Measurements from ENCODE around the gene USP48. TPM values are rescaled to one million over a fixed set of nuclear protein-coding genes. Genes with fewer than 3 reads are reported as not detected.
A peak's percentile ranks its signal among the peaks of the same experiment; 100 is the strongest.
"Not testable (repeated sequence)": the region's sequence is repeated elsewhere in the genome, so short reads cannot be mapped to it uniquely, and the experiment has no call there.

Gene USP48
- total and polyA plus RNA-seq, 12 donors = 35.9 to 156 (median 86.4) TPM

DNA sequence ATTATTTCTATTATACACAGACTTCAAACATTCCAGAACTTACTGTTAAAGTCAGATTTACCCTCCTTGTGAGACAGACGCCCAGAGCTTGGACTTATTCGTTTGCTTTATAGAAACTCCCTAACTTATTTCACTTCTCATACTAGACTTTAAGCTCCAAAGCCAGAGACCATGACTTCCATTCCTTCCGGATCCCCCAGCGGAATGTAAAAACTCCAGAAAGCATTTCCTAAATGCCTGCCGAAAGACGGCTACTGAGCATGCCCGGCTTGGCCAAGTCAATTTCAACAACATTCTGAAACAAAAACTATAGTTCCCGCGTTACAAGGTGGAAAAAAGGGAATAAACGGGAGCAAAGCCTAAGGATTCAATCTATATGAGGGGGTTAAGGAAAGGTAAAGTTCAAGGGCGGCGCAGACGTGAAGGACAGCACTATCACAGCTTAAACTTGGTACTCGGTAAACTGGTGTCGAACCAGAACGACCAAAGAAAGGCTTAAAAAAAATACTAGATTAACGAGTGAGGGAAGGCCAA, 1.1 kb downstream of the USP48 start:
- Histone ChIP-seq H3K27me3 (no peaks in the 10 kb centered on the region), H3K36me3 (replicated peaks in 1 of 2) (no peaks in the 10 kb centered on the region), H3K9me3 (replicated peaks in 1 of 3) (no peaks in the 10 kb centered on the region), H3K4me1 (replicated peaks in 1 of 2) (peaks cover 18 to 29% of the 10 kb centered on the region in 2 donors), H3K4me3 (peak overlapping the region; percentile 81 to 93 (median 90)), H3K27ac (peak overlapping the region; percentile 99 to 100 (median 99))
- peak in 1 of 7 donors; percentile 38 for DNase-seq
- WGBS, 4 donors = 0% methylated on average over 17 of the region's 17 CpGs
- intact Hi-C loops (cut with DNase I) = no loop called here
- TF ChIP-seq, protein P1, sequence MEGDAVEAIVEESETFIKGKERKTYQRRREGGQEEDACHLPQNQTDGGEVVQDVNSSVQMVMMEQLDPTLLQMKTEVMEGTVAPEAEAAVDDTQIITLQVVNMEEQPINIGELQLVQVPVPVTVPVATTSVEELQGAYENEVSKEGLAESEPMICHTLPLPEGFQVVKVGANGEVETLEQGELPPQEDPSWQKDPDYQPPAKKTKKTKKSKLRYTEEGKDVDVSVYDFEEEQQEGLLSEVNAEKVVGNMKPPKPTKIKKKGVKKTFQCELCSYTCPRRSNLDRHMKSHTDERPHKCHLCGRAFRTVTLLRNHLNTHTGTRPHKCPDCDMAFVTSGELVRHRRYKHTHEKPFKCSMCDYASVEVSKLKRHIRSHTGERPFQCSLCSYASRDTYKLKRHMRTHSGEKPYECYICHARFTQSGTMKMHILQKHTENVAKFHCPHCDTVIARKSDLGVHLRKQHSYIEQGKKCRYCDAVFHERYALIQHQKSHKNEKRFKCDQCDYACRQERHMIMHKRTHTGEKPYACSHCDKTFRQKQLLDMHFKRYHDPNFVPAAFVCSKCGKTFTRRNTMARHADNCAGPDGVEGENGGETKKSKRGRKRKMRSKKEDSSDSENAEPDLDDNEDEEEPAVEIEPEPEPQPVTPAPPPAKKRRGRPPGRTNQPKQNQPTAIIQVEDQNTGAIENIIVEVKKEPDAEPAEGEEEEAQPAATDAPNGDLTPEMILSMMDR (IDR thresholded peaks at IDR 0.05) = no peak
- peak in 1 of 2 donors; percentile 44 for TF ChIP-seq POLR2A (IDR thresholded peaks at IDR 0.05)

- peaks cover 18 to 35% of the 10 kb centered on the region in 2 donors for H3K4me1 ChIP-seq (replicated peaks in 1 of 2)
- intact Hi-C loops (cut with DNase I) = no loop called here
Observed at GRCh38 chr1:21779613-21780521, 3.1 kb downstream of the USP48 start.

GRCh38 chr1:21778405-21778727, 4.6 kb downstream of the USP48 start:
- DNase-seq = no peak
- WGBS, 4 donors = 76 to 86% (median 81%) methylated on average over 2 of the region's 2 CpGs
- intact Hi-C loops (cut with DNase I) = no loop called here

More at GRCh38 chr1:21779613-21780521, 3.1 kb downstream of the USP48 start:
- Histone ChIP-seq H3K27me3 (no peaks in the 10 kb centered on the region), H3K9me3 (replicated peaks in 1 of 3) (no peaks in the 10 kb centered on the region), H3K36me3 (replicated peaks in 1 of 2) (no peaks in the 10 kb centered on the region), H3K27ac (peak overlapping the region; percentile 6 to 100 (median 21)), H3K4me3 (no peak overlapping the region)
- TF ChIP-seq, protein P1 (IDR thresholded peaks at IDR 0.05) = no peak
- TF ChIP-seq POLR2A (IDR thresholded peaks at IDR 0.05) = no peak
- WGBS, 4 donors = 72 to 76% (median 73%) methylated on average over 12 of the region's 12 CpGs
- peak in 2 of 7 donors; percentile 45 to 50 for DNase-seq

DNA sequence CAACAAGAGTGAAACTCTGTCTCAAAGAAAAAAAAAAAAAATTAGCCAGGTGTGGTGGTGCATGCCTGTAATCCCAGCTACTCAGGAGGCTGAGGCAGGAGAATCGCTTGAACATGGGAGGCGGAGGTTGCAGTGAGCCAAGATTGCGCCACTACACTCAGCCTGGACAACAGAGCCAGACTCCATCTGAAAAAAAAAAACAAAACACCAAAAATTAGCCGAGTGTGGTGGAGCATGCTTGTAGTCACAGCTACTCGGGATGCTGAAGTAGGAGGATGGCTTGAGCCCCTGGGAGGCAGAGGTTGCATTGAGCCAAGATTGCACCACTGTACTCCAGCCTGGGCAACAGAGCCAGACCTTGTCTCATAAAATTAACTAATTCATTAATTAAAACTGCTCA, 6.0 kb downstream of the USP48 start:
- 65 to 84% (median 74%) methylated on average over 5 of the region's 5 CpGs for WGBS, 4 donors
- H3K36me3 ChIP-seq (replicated peaks in 1 of 2); intact Hi-C loops (cut with DNase I); H3K9me3 ChIP-seq (replicated peaks in 1 of 3); DNase-seq; H3K27me3 ChIP-seq; H3K4me3 ChIP-seq; H3K27ac ChIP-seq: not testable (repeated sequence)
- peaks cover 9 to 45% of the 10 kb centered on the region in 2 donors for H3K4me1 ChIP-seq (replicated peaks in 1 of 2)

More at GRCh38 chr1:21778405-21778727, 4.6 kb downstream of the USP48 start:
- no peaks in the 10 kb centered on the region for H3K27me3 ChIP-seq
- no peaks in the 10 kb centered on the region for H3K9me3 ChIP-seq (replicated peaks in 1 of 3)
- H3K36me3 ChIP-seq (replicated peaks in 1 of 2) = no peaks in the 10 kb centered on the region
- no peak overlapping the region for H3K4me3 ChIP-seq
- TF ChIP-seq, protein P1 (IDR thresholded peaks at IDR 0.05) = no peak
- no peak for TF ChIP-seq POLR2A (IDR thresholded peaks at IDR 0.05)
- H3K27ac ChIP-seq = no peak overlapping the region
- H3K4me1 ChIP-seq (replicated peaks in 1 of 2) = peaks cover 9 to 39% of the 10 kb centered on the region in 2 donors

All from adrenal gland (tissue), 12 donors.